HepG2 (cell line): ENCODE data around the gene THADA. TPM values are rescaled to one million over a fixed set of nuclear protein-coding genes. Genes with fewer than 3 reads are reported as not detected.

Experiments used
- BRF2 ChIP-seq: sonication (generic); formaldehyde crosslinking; IDR thresholded peaks from 2 replicates; pipeline ENCODE4 v1.8.1; 2022; ENCODE audit warnings: mild to moderate bottlenecking, missing genetic modification reagents
- FIP1L1 ChIP-seq: fragments of 200-400 bp; formaldehyde crosslinking; IDR thresholded peaks from 2 replicates; pipeline ENCODE4 v1.6.1; 2018; ENCODE audit warnings: low read depth, mild to moderate bottlenecking, low read length, moderate library complexity, borderline replicate concordance; ENCODE audit not compliant: insufficient read depth
- HHEX ChIP-seq: IDR thresholded peaks from 2 replicates; pipeline ENCODE4 v1.6.1; 2016; ENCODE audit warnings: control low read depth
- HNF1A ChIP-seq, 2 experiments: sonication (generic) in 1 of 2; formaldehyde crosslinking in 1 of 2; IDR thresholded peaks; 2 replicates each; pipeline versions ENCODE4 v1.4.0 to v1.6.1; 2016 to 2020; ENCODE audit warnings: borderline replicate concordance in 1 of 2, low read depth in 1 of 2, mild to moderate bottlenecking in 1 of 2, missing genetic modification reagents in 1 of 2
- HOMEZ ChIP-seq: IDR thresholded peaks from 2 replicates; pipeline ENCODE4 v1.6.1; 2016; ENCODE audit warnings: low read depth
- MEF2D ChIP-seq: sonication (generic); formaldehyde crosslinking; IDR thresholded peaks from 2 replicates; pipeline ENCODE4 v1.5.1; 2020; ENCODE audit warnings: mild to moderate bottlenecking, missing genetic modification reagents
- PAF1 ChIP-seq: IDR thresholded peaks from 2 replicates; pipeline ENCODE4 v1.6.1; 2016; ENCODE audit warnings: missing genetic modification reagents, missing compliant biosample characterization
- RCOR2 ChIP-seq: IDR thresholded peaks from 2 replicates; pipeline ENCODE4 v1.6.1; 2016; ENCODE audit warnings: missing biosample characterization, missing genetic modification reagents
- REL ChIP-seq: sonication (generic); formaldehyde crosslinking; conservative IDR thresholded peaks from 2 replicates; pipeline ENCODE4 v1.8.0; 2022; ENCODE audit warnings: mild to moderate bottlenecking, missing genetic modification reagents, moderate library complexity
- THAP7 ChIP-seq: sonication (generic); formaldehyde crosslinking; IDR thresholded peaks from 2 replicates; pipeline ENCODE4 v1.8.1; 2023; ENCODE audit warnings: mild to moderate bottlenecking, missing genetic modification reagents
- ZBTB37 ChIP-seq: sonication (generic); formaldehyde crosslinking; IDR thresholded peaks from 2 replicates; pipeline ENCODE4 v1.4.0; 2020; ENCODE audit warnings: mild to moderate bottlenecking, missing genetic modification reagents
- ZFP62 ChIP-seq: sonication (generic); formaldehyde crosslinking; IDR thresholded peaks from 2 replicates; pipeline ENCODE4 v1.4.0; 2020; ENCODE audit warnings: missing genetic modification reagents
- ZNF296 ChIP-seq: sonication (generic); formaldehyde crosslinking; conservative IDR thresholded peaks from 2 replicates; pipeline ENCODE4 v1.5.0; 2020; ENCODE audit warnings: mild to moderate bottlenecking, missing genetic modification reagents
- ZNF510 ChIP-seq: sonication (generic); formaldehyde crosslinking; IDR thresholded peaks from 2 replicates; pipeline ENCODE4 v1.4.0; 2020; ENCODE audit warnings: low read depth, mild to moderate bottlenecking, missing genetic modification reagents
- ZNF512 ChIP-seq: sonication (generic); formaldehyde crosslinking; IDR thresholded peaks from 2 replicates; pipeline ENCODE4 v1.4.0; 2020; ENCODE audit warnings: mild to moderate bottlenecking, missing genetic modification reagents
- ZNF83 ChIP-seq: sonication (generic); formaldehyde crosslinking; IDR thresholded peaks from 2 replicates; pipeline ENCODE4 v1.4.0; 2020; ENCODE audit warnings: missing genetic modification reagents, mild to moderate bottlenecking, borderline replicate concordance
- polyA plus RNA-seq, 8 experiments: library from polyadenylated mRNA; depleted of rRNA in 3 of 8; stranded (reverse) in 7 of 8; unstranded in 1 of 8; fragments of >200 nt; fragmentation: Illumina TruSeq in 4 of 8; extraction: Trizol in 4 of 8; gene quantifications; 2 replicates each; pipeline versions ENCODE4 v1.2.1 to v1.2.3, GENCODE V29; 2011 to 2016; ENCODE audit warnings: low read depth in 4 of 8, missing spikeins in 1 of 8, mixed read lengths in 1 of 8; ENCODE audit not compliant: insufficient read depth in 1 of 8
- total RNA-seq, 5 experiments: library from RNA; depleted of rRNA; stranded (reverse); fragments of >200 nt; fragmentation: Illumina TruSeq; extraction: Trizol; gene quantifications; 2 replicates each; pipeline ENCODE4 v1.2.3, GENCODE V29; 2016; ENCODE audit warnings: low read depth in 1 of 5

The THADA gene
- total and polyA plus RNA-seq, 2 of the 13 experiments (the other 11 are each of a cell fraction or from before 2014, with no cell fraction given) = 12.7 to 21.7 TPM

- TF ChIP-seq ZNF510 (CRISPR knock-in tag) (0 out of 2 replicates have a peak, but pooled peaks have one; percentile 29), BRF2 (CRISPR knock-in tag) (no peak; the same call in 1 of the 2 replicates), RCOR2 (CRISPR knock-in tag) (0 out of 2 replicates have a peak, but pooled peaks have one; percentile 17), MEF2D (CRISPR knock-in tag) (peak; percentile 66; the same call in 1 of the 2 replicates), REL (CRISPR knock-in tag) (0 out of 2 replicates have a peak, but pooled peaks have one; percentile 54), PAF1 (CRISPR knock-in tag) (no peak), ZBTB37 (no peak; the same call in 1 of the 2 replicates), ZNF512 (CRISPR knock-in tag) (peak; percentile 78; the same call in 1 of the 2 replicates), HOMEZ (CRISPR knock-in tag) (no peak; the same call in 1 of the 2 replicates), ZNF83 (0 out of 2 replicates have a peak, but pooled peaks have one; percentile 19), FIP1L1 (no peak), HHEX (CRISPR knock-in tag) (no peak), ZNF296 (peak; percentile 83; the same call in 1 of the 2 replicates), HNF1A (IDR thresholded peaks at IDR 0.05; ENCODE audit: low read depth) (no peak), HNF1A (CRISPR knock-in tag; IDR thresholded peaks at IDR 0.05; ENCODE audit: borderline replicate concordance) (0 out of 2 replicates have a peak, but pooled peaks have one; percentile 44), ZFP62 (CRISPR knock-in tag) (no peak), THAP7 (CRISPR knock-in tag) (peak; percentile 75)
These were observed 376.2 kb downstream of the THADA start (continued) for GRCh38 chr2:43219383-43220228.
